Fibroblast of mammary gland (primary cell): Measurements from ENCODE around the gene BCL2L2.
"Not testable (repeated sequence)": the region's sequence is repeated elsewhere in the genome, so short reads cannot be mapped to it uniquely, and the experiment has no call there.

Experiments
- DNase-seq: peaks from one replicate; pipeline ENCODE4 v3.0.0-alpha.2; 2010; ENCODE audit warnings: low read depth
- H3K4me3 ChIP-seq: 2 replicates; pipeline ENCODE4 v1.5.1; 2011; ENCODE audit warnings: low read depth, mild to moderate bottlenecking, low read length, moderate library complexity; ENCODE audit not compliant: control insufficient read depth
- CTCF ChIP-seq: conservative IDR thresholded peaks from 2 replicates; pipeline ENCODE4 v1.5.1; 2011; ENCODE audit warnings: low read depth, low read length, inconsistent platforms; ENCODE audit not compliant: control insufficient read depth, insufficient read depth

Gene BCL2L2

GRCh38 chr14:23320584-23321571, 14.2 kb downstream of the BCL2L2 start, which contains the start of gene PABPN1:
PABPN1 (plus strand) TSS chr14:23321457; CDS start chr14:23321470, 13 bp downstream.
- TF ChIP-seq CTCF, result no peak
- DNase-seq, result peak; percentile 100
- peak within 1 kb of the TSS; percentile 90 for H3K4me3 ChIP-seq

DNA sequence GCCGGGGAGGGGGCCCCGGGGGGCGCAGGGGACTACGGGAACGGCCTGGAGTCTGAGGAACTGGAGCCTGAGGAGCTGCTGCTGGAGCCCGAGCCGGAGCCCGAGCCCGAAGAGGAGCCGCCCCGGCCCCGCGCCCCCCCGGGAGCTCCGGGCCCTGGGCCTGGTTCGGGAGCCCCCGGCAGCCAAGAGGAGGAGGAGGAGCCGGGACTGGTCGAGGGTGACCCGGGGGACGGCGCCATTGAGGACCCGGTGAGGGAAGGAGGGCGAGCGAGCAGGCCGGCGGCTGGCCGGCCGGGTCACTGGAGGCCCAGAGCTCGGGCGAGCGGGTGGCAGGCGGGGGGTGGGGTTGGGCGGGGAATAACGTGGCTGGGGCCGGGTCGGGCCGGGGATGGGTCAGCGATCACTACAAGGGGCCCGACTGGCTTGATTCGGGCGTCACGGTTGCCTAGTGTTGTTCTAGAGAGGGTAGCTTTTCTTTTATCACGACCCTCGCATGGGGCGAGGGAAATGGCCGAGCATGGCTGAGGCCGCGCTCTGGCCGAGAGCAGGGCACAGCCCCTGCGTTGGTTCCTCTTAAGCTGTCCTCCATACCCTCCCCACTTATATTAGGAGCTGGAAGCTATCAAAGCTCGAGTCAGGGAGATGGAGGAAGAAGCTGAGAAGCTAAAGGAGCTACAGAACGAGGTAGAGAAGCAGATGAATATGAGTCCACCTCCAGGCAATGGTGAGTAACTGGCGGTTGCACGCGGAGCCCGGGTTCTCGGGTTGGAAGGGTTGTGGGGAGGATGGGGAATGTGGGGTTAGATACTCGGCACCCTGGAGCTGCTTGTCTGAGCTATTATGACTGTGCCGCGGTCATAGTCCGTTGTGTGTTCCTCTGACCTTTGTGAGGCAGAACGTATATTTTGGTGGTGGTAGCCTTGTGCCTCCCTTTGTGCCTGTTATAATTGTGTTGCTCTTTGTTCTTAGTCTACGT, 15.2 kb downstream of the BCL2L2 start:
- peak; percentile 58 for DNase-seq
- TF ChIP-seq CTCF, result no peak
- H3K4me3 ChIP-seq, result peak overlapping the region; percentile 90

GRCh38 chr14:23322568-23323517, 16.2 kb downstream of the BCL2L2 start:
- TF ChIP-seq CTCF, result no peak
- DNase-seq, result no peak
- H3K4me3 ChIP-seq, result peak overlapping the region; percentile 90

GRCh38 chr14:23323838-23324454, 17.3 kb downstream of the BCL2L2 start:
- H3K4me3 ChIP-seq, result no peak overlapping the region
- DNase-seq, result no peak
- no peak for TF ChIP-seq CTCF

GRCh38 chr14:23324455-23324846, 17.8 kb downstream of the BCL2L2 start:
- TF ChIP-seq CTCF, result no peak
- no peak for DNase-seq

DNA sequence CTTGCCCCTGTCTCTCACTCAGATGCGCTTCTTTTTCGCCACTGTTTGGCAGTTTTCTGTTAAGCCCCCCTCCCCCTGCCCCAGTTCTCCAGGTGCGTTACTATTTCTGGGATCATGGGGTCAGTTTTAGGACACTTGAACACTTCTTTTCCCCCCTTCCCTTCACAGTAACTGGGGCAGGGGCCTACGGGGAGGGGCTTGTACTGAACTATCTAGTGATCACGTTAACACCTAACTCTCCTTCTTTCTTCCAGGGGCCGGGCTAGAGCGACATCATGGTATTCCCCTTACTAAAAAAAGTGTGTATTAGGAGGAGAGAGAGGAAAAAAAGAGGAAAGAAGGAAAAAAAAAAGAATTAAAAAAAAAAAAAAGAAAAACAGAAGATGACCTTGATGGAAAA, 18.4 kb downstream of the BCL2L2 start:
- DNase-seq, result no peak
- no peak overlapping the region for H3K4me3 ChIP-seq
- no peak for TF ChIP-seq CTCF

More at GRCh38 chr14:23324455-23324846, 17.8 kb downstream of the BCL2L2 start:
- H3K4me3 ChIP-seq, result no peak overlapping the region

- H3K4me3 ChIP-seq, DNase-seq: not testable (repeated sequence)
Measured at GRCh38 chr14:23325746-23326145, 19.1 kb downstream of the BCL2L2 start.
